Glutamatergic neuron (in vitro differentiated cells): ENCODE results near the gene TCERG1. TPM values are rescaled to one million over a fixed set of nuclear protein-coding genes. Genes with fewer than 3 reads are reported as not detected.

Experiments
- DNase-seq: peaks from one replicate; pipeline ENCODE4 v3.0.0; 2022
- H3K27ac Mint-ChIP-seq: one replicate; pipeline ENCODE4 v1.8.0; 2020; ENCODE audit warnings: mild to moderate bottlenecking, mixed read lengths, inconsistent platforms; ENCODE audit not compliant: unreplicated experiment
- H3K27me3 Mint-ChIP-seq: one replicate; pipeline ENCODE4 v1.8.0; 2020; ENCODE audit warnings: mild to moderate bottlenecking, moderate library complexity, mixed read lengths, inconsistent platforms; ENCODE audit not compliant: unreplicated experiment
- H3K36me3 Mint-ChIP-seq: one replicate; pipeline ENCODE4 v1.8.0; 2020; ENCODE audit warnings: mild to moderate bottlenecking, mixed read lengths, inconsistent platforms; ENCODE audit not compliant: unreplicated experiment
- H3K4me1 Mint-ChIP-seq: one replicate; pipeline ENCODE4 v1.8.0; 2020; ENCODE audit warnings: mild to moderate bottlenecking, low read depth, mixed read lengths, inconsistent platforms; ENCODE audit not compliant: unreplicated experiment
- H3K4me3 Mint-ChIP-seq: one replicate; pipeline ENCODE4 v1.8.0; 2020; ENCODE audit warnings: mild to moderate bottlenecking, mixed read lengths, inconsistent platforms; ENCODE audit not compliant: unreplicated experiment
- H3K9me3 Mint-ChIP-seq: one replicate; pipeline ENCODE4 v1.8.0; 2020; ENCODE audit warnings: mild to moderate bottlenecking, moderate library complexity, mixed read lengths, inconsistent platforms; ENCODE audit not compliant: unreplicated experiment
- long read RNA-seq: library from polyadenylated mRNA; unstranded; transcript quantifications from one replicate; pipeline ENCODE4 v2.0.0, GENCODE V29; 2020; ENCODE audit not compliant: unreplicated experiment
- total RNA-seq: library from RNA; stranded (reverse); fragmentation: NEBNext Ultra II Directional; extraction: Animal tissue kit (Norgen Biotek cat#: 25700); gene quantifications from one replicate; pipeline ENCODE4 v1.2.1, GENCODE V29; 2021; ENCODE audit not compliant: unreplicated experiment
- TF ChIP-seq, protein P1 (sequence below): fragments of 200-600 bp; sonication (generic); IDR thresholded peaks from one replicate; pipeline ENCODE4 v1.5.0; 2021; ENCODE audit not compliant: partially characterized antibody, unreplicated experiment

Gene TCERG1
- total RNA-seq: 122 TPM
- long read RNA-seq, partial matches to known transcripts: 13 of 15 reads
- long read RNA-seq, other reads (novel, unspliced or antisense): 2 of 15 reads

- peak within 1 kb of the TSS; percentile 95 for H3K4me3 Mint-ChIP-seq
- peaks cover 3% of the 10 kb centered on the region for H3K9me3 Mint-ChIP-seq
- H3K4me1 Mint-ChIP-seq: peaks cover 17% of the 10 kb centered on the region
- DNase-seq: peak; percentile 96
- peaks cover 9% of the 10 kb centered on the region for H3K27me3 Mint-ChIP-seq
- TF ChIP-seq, protein P1, sequence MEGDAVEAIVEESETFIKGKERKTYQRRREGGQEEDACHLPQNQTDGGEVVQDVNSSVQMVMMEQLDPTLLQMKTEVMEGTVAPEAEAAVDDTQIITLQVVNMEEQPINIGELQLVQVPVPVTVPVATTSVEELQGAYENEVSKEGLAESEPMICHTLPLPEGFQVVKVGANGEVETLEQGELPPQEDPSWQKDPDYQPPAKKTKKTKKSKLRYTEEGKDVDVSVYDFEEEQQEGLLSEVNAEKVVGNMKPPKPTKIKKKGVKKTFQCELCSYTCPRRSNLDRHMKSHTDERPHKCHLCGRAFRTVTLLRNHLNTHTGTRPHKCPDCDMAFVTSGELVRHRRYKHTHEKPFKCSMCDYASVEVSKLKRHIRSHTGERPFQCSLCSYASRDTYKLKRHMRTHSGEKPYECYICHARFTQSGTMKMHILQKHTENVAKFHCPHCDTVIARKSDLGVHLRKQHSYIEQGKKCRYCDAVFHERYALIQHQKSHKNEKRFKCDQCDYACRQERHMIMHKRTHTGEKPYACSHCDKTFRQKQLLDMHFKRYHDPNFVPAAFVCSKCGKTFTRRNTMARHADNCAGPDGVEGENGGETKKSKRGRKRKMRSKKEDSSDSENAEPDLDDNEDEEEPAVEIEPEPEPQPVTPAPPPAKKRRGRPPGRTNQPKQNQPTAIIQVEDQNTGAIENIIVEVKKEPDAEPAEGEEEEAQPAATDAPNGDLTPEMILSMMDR: peak; percentile 69
- H3K36me3 Mint-ChIP-seq: no peaks in the 10 kb centered on the region
- peak within 1 kb of the TSS; percentile 99 for H3K27ac Mint-ChIP-seq
Observed at GRCh38 chr5:146446861-146447733, at the start of gene TCERG1. Gene TCERG1, plus strand, starts transcription at chr5:146447333. Its CDS starts 17 bp downstream, at chr5:146447350.

DNA sequence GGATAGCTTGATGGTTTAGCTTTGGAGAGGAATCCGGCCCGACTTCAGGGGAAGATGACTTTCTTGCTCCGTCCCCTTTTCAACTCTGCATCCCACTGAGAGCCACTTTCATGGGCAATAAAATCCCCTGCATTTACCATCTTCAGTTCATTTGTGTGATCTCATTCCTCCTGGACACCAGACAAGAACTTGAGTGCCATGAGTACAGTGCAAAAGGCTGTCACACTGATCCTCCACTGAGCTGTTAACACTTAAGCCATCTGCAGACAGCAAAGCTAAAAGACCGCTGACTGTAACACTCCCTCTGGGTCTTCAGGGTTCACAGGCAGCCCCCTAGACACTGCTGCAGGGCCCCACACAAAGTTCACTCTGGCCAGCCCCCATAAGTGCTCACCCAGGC lies 48.3 kb upstream of the TCERG1 start:
- Mint-ChIP-seq H3K4me1 (peaks cover 55% of the 10 kb centered on the region), H3K36me3 (no peaks in the 10 kb centered on the region), H3K9me3 (peaks cover 8% of the 10 kb centered on the region), H3K27me3 (peaks cover 10% of the 10 kb centered on the region), H3K4me3 (no peak overlapping the region), H3K27ac (peak overlapping the region; percentile 85)
- no peak for DNase-seq
- TF ChIP-seq, protein P1: no peak

GRCh38 chr5:146399481-146399880 lies 47.7 kb upstream of the TCERG1 start:
- Mint-ChIP-seq H3K9me3 (peaks cover 8% of the 10 kb centered on the region), H3K27me3 (peaks cover 10% of the 10 kb centered on the region), H3K27ac (peak overlapping the region; percentile 85), H3K36me3 (no peaks in the 10 kb centered on the region), H3K4me1 (peaks cover 51% of the 10 kb centered on the region), H3K4me3 (peak overlapping the region; percentile 46)
- TF ChIP-seq, protein P1: no peak
- DNase-seq: no peak

- TF ChIP-seq, protein P1: no peak
- peak overlapping the region; percentile 35 for H3K4me3 Mint-ChIP-seq
- no peaks in the 10 kb centered on the region for H3K36me3 Mint-ChIP-seq
- DNase-seq: peak; percentile 63
- H3K27ac Mint-ChIP-seq: peak overlapping the region; percentile 85
- peaks cover 10% of the 10 kb centered on the region for H3K27me3 Mint-ChIP-seq
- H3K9me3 Mint-ChIP-seq: peaks cover 8% of the 10 kb centered on the region
- peaks cover 46% of the 10 kb centered on the region for H3K4me1 Mint-ChIP-seq
Observed at GRCh38 chr5:146400201-146400600, 46.9 kb upstream of the TCERG1 start.

DNA sequence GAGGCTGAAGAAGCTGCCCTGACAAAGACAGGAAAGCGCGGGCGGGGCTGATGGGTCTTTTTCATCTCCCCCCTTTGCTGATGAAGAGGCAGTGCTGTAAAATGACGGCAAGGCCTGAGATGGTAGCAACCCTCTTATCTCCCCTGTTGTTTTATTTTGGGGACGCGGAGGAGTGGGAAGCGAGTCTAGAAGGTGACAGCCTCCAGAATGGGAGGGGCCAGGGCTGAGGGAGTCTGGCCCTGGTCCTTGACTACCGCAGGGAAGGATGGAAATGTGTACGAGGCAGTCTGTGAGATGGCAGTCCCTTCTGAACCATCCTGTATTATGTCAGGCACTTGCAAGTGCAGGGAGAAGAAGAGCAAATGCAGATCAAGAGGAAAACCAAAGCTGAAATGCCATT lies 46.1 kb upstream of the TCERG1 start:
- DNase-seq: peak; percentile 39
- TF ChIP-seq, protein P1: no peak
- Mint-ChIP-seq H3K9me3 (peaks cover 8% of the 10 kb centered on the region), H3K27me3 (peaks cover 10% of the 10 kb centered on the region), H3K36me3 (no peaks in the 10 kb centered on the region), H3K27ac (peak overlapping the region; percentile 85), H3K4me3 (no peak overlapping the region), H3K4me1 (peaks cover 46% of the 10 kb centered on the region)
